DND-41 (cell line): ENCODE data around the gene PDCD6IP.
"Not testable (repeated sequence)": the region's sequence is repeated elsewhere in the genome, so short reads cannot be mapped to it uniquely, and the experiment has no call there.

Experiments used
- ATAC-seq: fragments of 200-7000 bp; cut with Tn5 transposase; 3 replicates; pipeline ENCODE4 v1.9.1; 2021; ENCODE audit warnings: low read depth; ENCODE audit not compliant: insufficient read depth
- DNase-seq: peaks from one replicate; pipeline ENCODE4 v3.0.0-alpha.2; 2020
- H2AFZ ChIP-seq: 2 replicates; pipeline ENCODE4 v1.6.0; 2012; ENCODE audit warnings: low read depth, low read length
- H3K27ac ChIP-seq: 2 replicates; pipeline ENCODE4 v1.5.1; 2012; ENCODE audit warnings: low read length, inconsistent platforms
- H3K27me3 ChIP-seq: fragments of 200-600 bp; sonication (generic); 2 replicates; pipeline ENCODE4 v1.6.0; 2012; ENCODE audit warnings: low read length, mild to moderate bottlenecking, inconsistent platforms; ENCODE audit not compliant: insufficient read depth, poor library complexity
- H3K36me3 ChIP-seq: 2 replicates; pipeline ENCODE4 v1.5.1; 2012; ENCODE audit warnings: low read length, inconsistent platforms; ENCODE audit not compliant: insufficient read depth
- H3K4me1 ChIP-seq: 2 replicates; pipeline ENCODE4 v1.5.1; 2012; ENCODE audit warnings: mild to moderate bottlenecking, low read length; ENCODE audit not compliant: insufficient read depth
- H3K4me2 ChIP-seq: 2 replicates; pipeline ENCODE4 v1.6.0; 2012; ENCODE audit warnings: mild to moderate bottlenecking, moderate library complexity, low read length, inconsistent platforms; ENCODE audit not compliant: insufficient read depth
- H3K4me3 ChIP-seq, 2 experiments: fragments of 200-600 bp in 1 of 2; shearing (Covaris generic) in 1 of 2; 2 replicates each; pipeline ENCODE4 v1.5.1; 2012 to 2016; ENCODE audit warnings: inconsistent platforms in 2 of 2, low read length in 2 of 2, mild to moderate bottlenecking in 2 of 2, low read depth in 1 of 2, moderate library complexity in 1 of 2
- H3K79me2 ChIP-seq: 2 replicates; pipeline ENCODE4 v1.6.0; 2012; ENCODE audit warnings: low read length, inconsistent platforms; ENCODE audit not compliant: insufficient read depth
- H3K9ac ChIP-seq: 2 replicates; pipeline ENCODE4 v1.6.0; 2012; ENCODE audit warnings: low read depth, mild to moderate bottlenecking, inconsistent platforms, low read length, moderate library complexity
- H3K9me3 ChIP-seq: 2 replicates; pipeline ENCODE4 v1.5.1; 2012; ENCODE audit warnings: low read length, moderate library complexity, mild to moderate bottlenecking, inconsistent platforms; ENCODE audit not compliant: insufficient read depth, severe bottlenecking
- H4K20me1 ChIP-seq: 2 replicates; pipeline ENCODE4 v1.6.0; 2012; ENCODE audit warnings: low read length; ENCODE audit not compliant: insufficient read depth
- EZH2 ChIP-seq: IDR thresholded peaks from 3 replicates; pipeline ENCODE4 v1.6.1; 2012; ENCODE audit warnings: borderline replicate concordance, low read depth, mild to moderate bottlenecking, moderate library complexity, low read length, inconsistent platforms; ENCODE audit not compliant: severe bottlenecking
- TF ChIP-seq, protein P1 (sequence below): IDR thresholded peaks from 2 replicates; pipeline ENCODE4 v1.5.1; 2012; ENCODE audit warnings: borderline replicate concordance, low read length, moderate library complexity, mild to moderate bottlenecking; ENCODE audit not compliant: poor library complexity, severe bottlenecking; ENCODE audit errors: extremely low read depth

PDCD6IP gene

DNA sequence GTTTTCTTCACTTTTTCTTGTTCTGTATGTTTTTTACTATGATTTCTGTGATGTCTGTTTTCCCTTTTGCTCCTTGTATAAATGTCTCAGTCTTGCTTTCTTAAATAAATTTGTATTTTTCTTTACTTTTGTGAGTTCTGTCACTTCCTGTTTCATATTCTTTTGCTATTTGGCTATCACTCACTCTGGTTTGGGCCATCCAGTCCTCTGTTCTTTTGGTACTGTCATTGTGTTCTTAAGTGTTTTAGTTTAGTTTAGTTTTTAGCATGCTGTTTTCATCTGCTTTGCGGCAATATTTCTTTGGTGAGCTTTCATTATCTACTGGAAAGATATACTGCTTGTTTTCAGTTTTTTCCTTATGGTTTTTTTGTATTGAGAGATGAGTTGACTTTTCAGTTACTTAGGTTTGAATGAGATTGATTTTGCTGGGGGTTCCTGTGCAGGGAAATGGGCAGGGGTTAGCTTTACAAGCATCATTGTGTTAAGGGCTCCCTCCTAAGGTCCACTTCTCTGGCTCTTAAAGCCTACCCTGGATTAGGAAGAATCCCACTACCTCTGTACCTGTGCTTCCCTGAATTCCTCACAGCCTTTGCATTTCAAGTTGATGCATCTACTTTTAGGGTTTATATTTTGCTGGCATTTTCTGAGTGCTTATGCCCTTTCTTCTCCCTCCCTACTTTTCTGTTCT, 35.1 kb downstream of the PDCD6IP start:
- ATAC-seq: no peak
- H3K79me2 ChIP-seq: peaks cover 5% of the 10 kb centered on the region; the same call in 1 of the 2 replicates
- H3K36me3 ChIP-seq: peaks cover 27% of the 10 kb centered on the region
- H3K4me3 ChIP-seq: no peak overlapping the region
- no peak for DNase-seq
- H3K27ac ChIP-seq: no peak overlapping the region
- TF ChIP-seq EZH2: no peak
- H2AFZ ChIP-seq: no peak overlapping the region
- no peaks in the 10 kb centered on the region for H4K20me1 ChIP-seq
- no peak overlapping the region for H3K4me2 ChIP-seq
- H3K4me1 ChIP-seq: no peaks in the 10 kb centered on the region
- no peaks in the 10 kb centered on the region for H3K27me3 ChIP-seq
- no peak overlapping the region for H3K9ac ChIP-seq
- H3K9me3 ChIP-seq: no peaks in the 10 kb centered on the region

DNA sequence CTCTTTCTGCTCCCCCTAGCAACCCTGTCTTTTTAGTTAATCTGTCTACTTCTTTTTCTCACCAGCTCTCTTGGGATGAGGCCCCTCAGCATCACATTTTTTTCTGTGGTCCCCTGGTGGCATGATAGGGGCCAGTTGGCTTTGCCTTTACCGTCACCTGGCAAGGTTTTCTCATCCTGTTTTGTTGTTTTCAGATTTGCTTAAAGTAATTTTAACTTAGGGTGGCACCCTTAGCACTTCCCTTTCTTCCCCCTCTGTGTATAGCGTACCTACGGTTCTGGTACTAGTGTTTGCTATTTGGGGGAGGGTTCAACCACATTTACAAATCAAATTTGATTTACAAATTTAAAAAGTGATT, 35.6 kb downstream of the PDCD6IP start:
- Histone ChIP-seq H3K4me2 (no peak overlapping the region), H3K27ac (no peak overlapping the region), H4K20me1 (no peaks in the 10 kb centered on the region), H3K36me3 (peaks cover 26% of the 10 kb centered on the region), H3K4me3 (no peak overlapping the region), H3K9me3 (no peaks in the 10 kb centered on the region), H3K9ac (no peak overlapping the region), H3K79me2 (peaks cover 5% of the 10 kb centered on the region; the same call in 1 of the 2 replicates), H2AFZ (no peak overlapping the region), H3K4me1 (no peaks in the 10 kb centered on the region), H3K27me3 (no peaks in the 10 kb centered on the region)
- TF ChIP-seq, protein P1, sequence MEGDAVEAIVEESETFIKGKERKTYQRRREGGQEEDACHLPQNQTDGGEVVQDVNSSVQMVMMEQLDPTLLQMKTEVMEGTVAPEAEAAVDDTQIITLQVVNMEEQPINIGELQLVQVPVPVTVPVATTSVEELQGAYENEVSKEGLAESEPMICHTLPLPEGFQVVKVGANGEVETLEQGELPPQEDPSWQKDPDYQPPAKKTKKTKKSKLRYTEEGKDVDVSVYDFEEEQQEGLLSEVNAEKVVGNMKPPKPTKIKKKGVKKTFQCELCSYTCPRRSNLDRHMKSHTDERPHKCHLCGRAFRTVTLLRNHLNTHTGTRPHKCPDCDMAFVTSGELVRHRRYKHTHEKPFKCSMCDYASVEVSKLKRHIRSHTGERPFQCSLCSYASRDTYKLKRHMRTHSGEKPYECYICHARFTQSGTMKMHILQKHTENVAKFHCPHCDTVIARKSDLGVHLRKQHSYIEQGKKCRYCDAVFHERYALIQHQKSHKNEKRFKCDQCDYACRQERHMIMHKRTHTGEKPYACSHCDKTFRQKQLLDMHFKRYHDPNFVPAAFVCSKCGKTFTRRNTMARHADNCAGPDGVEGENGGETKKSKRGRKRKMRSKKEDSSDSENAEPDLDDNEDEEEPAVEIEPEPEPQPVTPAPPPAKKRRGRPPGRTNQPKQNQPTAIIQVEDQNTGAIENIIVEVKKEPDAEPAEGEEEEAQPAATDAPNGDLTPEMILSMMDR: no peak
- TF ChIP-seq EZH2: no peak
- DNase-seq: no peak
- ATAC-seq: no peak

DNA sequence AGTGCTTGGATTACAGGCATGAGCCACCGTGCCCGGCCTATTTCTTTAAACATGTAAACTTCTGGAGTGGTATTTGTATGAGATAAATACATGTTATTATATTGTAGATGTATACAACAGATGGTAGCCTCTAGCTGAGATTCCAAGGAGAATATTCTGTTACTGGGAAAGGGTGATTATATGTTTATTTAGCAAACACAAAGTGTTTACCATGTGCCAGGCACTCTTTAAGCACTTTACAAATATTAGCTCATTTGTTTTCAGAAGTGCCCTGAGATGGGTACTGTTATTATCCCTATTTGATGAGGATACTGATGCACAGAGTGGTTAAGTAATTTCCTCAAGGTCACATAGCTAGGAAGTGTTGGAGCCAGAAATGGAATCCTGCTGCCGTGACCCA, 38.8 kb downstream of the PDCD6IP start:
- DNase-seq, H3K79me2 ChIP-seq, H3K4me3 ChIP-seq, H3K9ac ChIP-seq, H2AFZ ChIP-seq, H3K4me1 ChIP-seq, H3K4me2 ChIP-seq, H3K27me3 ChIP-seq, ATAC-seq, H4K20me1 ChIP-seq, H3K9me3 ChIP-seq, H3K27ac ChIP-seq: not testable (repeated sequence)
- H3K36me3 ChIP-seq: peaks cover 24% of the 10 kb centered on the region

DNA sequence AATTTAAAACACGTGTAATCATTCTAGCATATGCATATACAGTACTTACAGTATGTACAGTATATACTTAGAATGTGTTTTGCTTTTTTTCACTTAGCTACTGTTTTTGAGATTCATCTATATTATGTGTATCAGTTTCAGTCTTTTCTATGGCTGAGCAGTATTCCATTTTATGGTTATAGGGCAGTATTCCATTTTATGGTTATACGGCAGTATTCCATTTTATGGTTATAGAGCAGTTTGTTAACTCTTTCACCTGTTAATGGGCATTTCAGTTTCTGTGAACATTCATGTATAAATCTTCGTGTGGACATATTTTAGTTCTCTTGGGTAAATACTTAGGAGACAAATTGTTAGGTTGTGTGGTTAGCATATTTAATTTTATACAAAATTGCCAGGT, 40.9 kb downstream of the PDCD6IP start:
- DNase-seq (no peak), ATAC-seq (no peak)
- no peak overlapping the region for H3K27ac ChIP-seq
- no peak overlapping the region for H3K4me2 ChIP-seq
- H3K36me3 ChIP-seq: peaks cover 32% of the 10 kb centered on the region
- no peaks in the 10 kb centered on the region for H3K9me3 ChIP-seq
- TF ChIP-seq EZH2: no peak
- TF ChIP-seq, protein P1: no peak
- H2AFZ ChIP-seq: no peak overlapping the region
- H3K27me3 ChIP-seq: no peaks in the 10 kb centered on the region
- no peak overlapping the region for H3K4me3 ChIP-seq
- H4K20me1 ChIP-seq: no peaks in the 10 kb centered on the region
- no peaks in the 10 kb centered on the region for H3K4me1 ChIP-seq
- no peak overlapping the region for H3K9ac ChIP-seq
- no peaks in the 10 kb centered on the region for H3K79me2 ChIP-seq
